Naive thymus-derived CD8-positive, alpha-beta T cell (primary cell): ENCODE measurements around the gene METTL26. TPM values are rescaled to one million over a fixed set of nuclear protein-coding genes. Genes with fewer than 3 reads are reported as not detected.

Experiments used
- ATAC-seq, 2 donors: fragments of 150-1000 bp; cut with Tn5 transposase in 1 of 2; sonication (Bioruptor Pico), chemical (Tn5 transposase) in 1 of 2; 1 replicate in 1 of 2; 2 replicates in 1 of 2; pipeline ENCODE4 v1.10.0; 2021; ENCODE audit warnings: mild to moderate bottlenecking in 2 of 2, moderate library complexity in 2 of 2
- POLR2A ChIA-PET: fragments of 350-600 bp; sonication (Branson Sonifier 250); formaldehyde crosslinking; loops from one replicate; lab custom pipeline; 2021; ENCODE audit warnings: antibody characterized with exemption; lab: Charles Lee
- DNase-seq, 10 donors: peaks; one replicate each; pipeline versions ENCODE4 v3.0.0 to v3.0.0-alpha.2; 2020 to 2022
- H3K27ac Mint-ChIP-seq, 10 donors: one replicate each; pipeline ENCODE4 v1.8.0; 2020 to 2022; ENCODE audit warnings: mild to moderate bottlenecking in 10 of 10, mixed read lengths in 10 of 10, moderate library complexity in 4 of 10, inconsistent platforms in 1 of 10
- H3K27me3 Mint-ChIP-seq, 5 donors: one replicate each; pipeline ENCODE4 v1.8.0; 2021 to 2022; ENCODE audit warnings: mixed read lengths in 5 of 5
- H3K36me3 Mint-ChIP-seq, 3 donors: one replicate each; pipeline ENCODE4 v1.8.0; 2020 to 2022; ENCODE audit warnings: mixed read lengths in 3 of 3, mild to moderate bottlenecking in 2 of 3, inconsistent platforms in 1 of 3
- H3K4me1 Mint-ChIP-seq, 4 donors: one replicate each; pipeline ENCODE4 v1.8.0; 2021 to 2022; ENCODE audit warnings: mixed read lengths in 4 of 4
- H3K4me3 Mint-ChIP-seq, 10 donors: one replicate each; pipeline ENCODE4 v1.8.0; 2020 to 2022; ENCODE audit warnings: mild to moderate bottlenecking in 10 of 10, mixed read lengths in 10 of 10, moderate library complexity in 6 of 10, inconsistent platforms in 1 of 10
- H3K9me3 Mint-ChIP-seq, 9 donors: one replicate each; pipeline ENCODE4 v1.8.0; 2020 to 2022; ENCODE audit warnings: mixed read lengths in 9 of 9, mild to moderate bottlenecking in 3 of 9, inconsistent platforms in 1 of 9, moderate library complexity in 1 of 9
- polyA plus RNA-seq, 3 donors: library from polyadenylated mRNA; unstranded; fragments of 300-500 nt; fragmentation: Illumina TruSeq; gene quantifications; one replicate each; pipeline ENCODE4 v1.2.3, GENCODE V29; 2021
- total RNA-seq, 8 experiments: library from RNA in 2 of 8; stranded (reverse) in 2 of 8; gene quantifications; one replicate each; pipeline ENCODE4 v1.2.3 and lab custom pipeline; 2021 to 2026

METTL26 gene
- total and polyA plus RNA-seq, 5 experiments from 2014 or later: 69.2 to 98.4 (median 88.4) TPM

- H3K27me3 Mint-ChIP-seq: peaks cover 0 to 2% (median 0%) of the 10 kb centered on the region in 5 donors
- DNase-seq (peak; percentile 74 to 97 (median 86)), ATAC-seq (peak; percentile 50 to 56)
- H3K4me1 Mint-ChIP-seq: peaks cover 7 to 44% (median 33%) of the 10 kb centered on the region in 4 donors
- peak within 1 kb of the TSS in 9 of 10 donors; percentile 61 to 94 (median 82) for H3K27ac Mint-ChIP-seq
- peaks cover 0 to 12% (median 3%) of the 10 kb centered on the region in 3 donors for H3K36me3 Mint-ChIP-seq
- POLR2A ChIA-PET: interaction anchor here (0.5 to 8.3 kb wide), 11 partner anchors 10 to 1292 kb away, joined by 3 to 95 read pairs (median 6); partner anchors contain the start of genes ANTKMT, CCDC78, DECR2 and HAGHL
- H3K4me3 Mint-ChIP-seq: peak within 1 kb of the TSS; percentile 75 to 90 (median 84)
- H3K9me3 Mint-ChIP-seq: no peaks in the 10 kb centered on the region
Measured at GRCh38 chr16:679814-680624, 43.9 kb upstream of the METTL26 start, which contains the start of gene STUB1. Gene STUB1 (plus strand): TSS chr16:680410. CDS start chr16:680526, 116 bp downstream.

- H3K9me3 Mint-ChIP-seq: no peaks in the 10 kb centered on the region
- peaks cover 0 to 2% (median 0%) of the 10 kb centered on the region in 5 donors for H3K27me3 Mint-ChIP-seq
- H3K4me3 Mint-ChIP-seq: peak overlapping the region; percentile 66 to 90 (median 84)
- peaks cover 0 to 14% (median 3%) of the 10 kb centered on the region in 3 donors for H3K36me3 Mint-ChIP-seq
- peak in 9 of 10 donors; percentile 33 to 76 (median 55) for DNase-seq
- POLR2A ChIA-PET: interaction anchor here (0.6 to 8.3 kb wide), 7 partner anchors 9 to 47 kb away, joined by 3 to 95 read pairs (median 6); partner anchors contain the start of genes CCDC78, RHOT2 and WDR24
- peaks cover 7 to 46% (median 33%) of the 10 kb centered on the region in 4 donors for H3K4me1 Mint-ChIP-seq
- peak; percentile 23 to 27 for ATAC-seq
- H3K27ac Mint-ChIP-seq: peak overlapping the region in 9 of 10 donors; percentile 37 to 94 (median 83)
Measured at GRCh38 chr16:678858-679813, 43.0 kb upstream of the METTL26 start.

DNA sequence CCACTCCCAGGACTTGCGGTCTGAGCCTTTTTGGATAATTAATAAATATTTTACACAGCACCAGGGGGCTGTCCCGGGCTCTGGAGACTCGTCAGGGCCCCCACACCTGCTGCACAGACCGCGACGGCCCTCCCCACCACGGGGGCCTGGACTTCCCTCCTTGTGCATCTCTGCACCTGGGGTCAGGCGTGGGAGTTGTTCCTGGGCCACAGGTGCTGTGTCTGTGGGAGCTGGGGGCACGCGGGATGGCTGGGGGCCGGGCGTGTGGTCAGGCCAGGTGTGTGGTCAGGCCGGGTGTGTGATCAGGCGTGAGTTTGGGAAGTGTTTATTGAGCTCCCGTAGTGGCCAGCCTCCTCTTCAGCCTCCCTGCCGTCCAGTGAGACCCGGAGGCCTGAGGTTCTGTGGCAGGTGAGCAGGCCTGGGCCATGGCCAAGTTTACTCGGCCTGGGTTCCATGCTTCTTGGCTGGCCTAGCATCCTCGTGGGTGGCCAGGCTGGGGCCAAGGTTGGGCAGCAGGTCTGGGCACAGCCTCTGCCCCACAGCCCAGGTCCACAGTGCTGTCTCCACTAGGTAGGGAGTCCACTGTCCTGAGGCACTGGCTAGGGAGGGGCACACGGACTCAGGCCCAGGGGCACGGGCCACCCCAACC lies 42.2 kb upstream of the METTL26 start:
- no peak for ATAC-seq
- no peaks in the 10 kb centered on the region for H3K9me3 Mint-ChIP-seq
- H3K36me3 Mint-ChIP-seq: peaks cover 0 to 16% (median 3%) of the 10 kb centered on the region in 3 donors
- POLR2A ChIA-PET: interaction anchor here (0.6 to 8.3 kb wide), 7 partner anchors 10 to 42 kb away, joined by 3 to 95 read pairs (median 5); partner anchors contain the start of genes RHOT2 and WDR24
- peak overlapping the region in 6 of 10 donors; percentile 4 to 86 (median 76) for H3K4me3 Mint-ChIP-seq
- H3K27me3 Mint-ChIP-seq: peaks cover 0 to 2% (median 0%) of the 10 kb centered on the region in 5 donors
- H3K27ac Mint-ChIP-seq: peak overlapping the region in 1 of 10 donors; percentile 94
- peaks cover 8 to 42% (median 30%) of the 10 kb centered on the region in 4 donors for H3K4me1 Mint-ChIP-seq
- DNase-seq: no peak

GRCh38 chr16:677316-678190 lies 41.4 kb upstream of the METTL26 start:
- Mint-ChIP-seq H3K4me3 (peak overlapping the region in 1 of 10 donors; percentile 11), H3K27ac (no peak overlapping the region), H3K9me3 (no peaks in the 10 kb centered on the region), H3K36me3 (peaks cover 0 to 21% (median 2%) of the 10 kb centered on the region in 3 donors), H3K27me3 (peaks cover 0 to 2% (median 0%) of the 10 kb centered on the region in 5 donors), H3K4me1 (peaks cover 7 to 39% (median 26%) of the 10 kb centered on the region in 4 donors)
- DNase-seq (no peak), ATAC-seq (no peak)
- POLR2A ChIA-PET: interaction anchor here (0.6 to 8.3 kb wide), 6 partner anchors 10 to 443 kb away, joined by 3 to 95 read pairs (median 20); partner anchors contain the start of genes FAM234A, RHOT2 and WDR24

GRCh38 chr16:676913-677312 lies 40.8 kb upstream of the METTL26 start:
- ATAC-seq (no peak), DNase-seq (peak in 2 of 10 donors; percentile 19 to 25)
- Mint-ChIP-seq H3K4me3 (peak overlapping the region in 3 of 10 donors; percentile 11 to 43 (median 33)), H3K27ac (peak overlapping the region in 1 of 10 donors; percentile 8), H3K36me3 (peaks cover 0 to 18% (median 0%) of the 10 kb centered on the region in 3 donors), H3K4me1 (peaks cover 4 to 33% (median 21%) of the 10 kb centered on the region in 4 donors), H3K9me3 (no peaks in the 10 kb centered on the region), H3K27me3 (peaks cover 0 to 2% (median 0%) of the 10 kb centered on the region in 5 donors)
- POLR2A ChIA-PET: interaction anchor here (1.1 to 8.3 kb wide), 4 partner anchors 9 to 442 kb away, joined by 3 to 95 read pairs (median 8); partner anchors contain the start of genes FAM234A, RHOT2 and WDR24

- H3K27ac Mint-ChIP-seq: peak overlapping the region in 1 of 10 donors; percentile 8
- H3K36me3 Mint-ChIP-seq: peaks cover 0 to 20% (median 0%) of the 10 kb centered on the region in 3 donors
- peaks cover 0 to 2% (median 0%) of the 10 kb centered on the region in 5 donors for H3K27me3 Mint-ChIP-seq
- peaks cover 4 to 29% (median 17%) of the 10 kb centered on the region in 4 donors for H3K4me1 Mint-ChIP-seq
- ATAC-seq (no peak), DNase-seq (no peak)
- H3K9me3 Mint-ChIP-seq: no peaks in the 10 kb centered on the region
- POLR2A ChIA-PET: interaction anchor here (1.1 to 8.3 kb wide), 4 partner anchors 9 to 442 kb away, joined by 3 to 95 read pairs (median 8); partner anchors contain the start of genes FAM234A, RHOT2 and WDR24
- peak overlapping the region in 4 of 10 donors; percentile 11 to 50 (median 38) for H3K4me3 Mint-ChIP-seq
Measured at GRCh38 chr16:676565-676902, 40.4 kb upstream of the METTL26 start.

DNA sequence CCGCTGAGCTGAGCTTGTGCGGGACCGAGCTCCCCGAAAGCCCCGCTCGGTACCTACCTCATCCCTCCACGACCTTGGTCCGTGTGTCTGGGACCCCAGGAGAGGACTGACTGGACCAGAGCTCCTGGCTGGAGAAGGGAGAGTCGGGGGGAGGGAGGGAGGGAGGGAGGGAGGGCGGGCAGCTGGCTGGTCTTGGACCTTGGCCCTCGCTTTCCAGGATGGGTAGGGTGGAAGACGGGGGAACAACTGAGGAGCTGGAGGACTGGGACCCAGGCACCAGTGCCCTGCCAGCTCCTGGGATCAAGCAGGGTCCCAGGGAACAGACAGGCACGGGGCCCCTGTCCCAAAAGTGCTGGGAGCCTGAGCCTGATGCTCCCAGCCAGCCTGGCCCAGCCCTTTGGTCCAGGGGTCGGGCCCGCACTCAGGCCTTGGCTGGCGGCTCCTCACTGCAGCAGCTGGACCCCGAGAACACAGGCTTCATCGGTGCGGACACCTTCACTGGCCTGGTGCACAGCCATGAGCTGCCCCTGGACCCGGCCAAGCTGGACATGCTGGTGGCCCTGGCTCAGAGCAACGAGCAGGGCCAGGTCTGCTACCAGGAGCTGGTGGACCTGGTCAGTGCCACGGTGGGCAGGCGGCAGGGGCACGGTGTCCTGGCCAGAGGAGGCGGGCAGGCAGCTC lies 39.9 kb upstream of the METTL26 start:
- no peaks in the 10 kb centered on the region for H3K9me3 Mint-ChIP-seq
- peaks cover 0 to 16% (median 0%) of the 10 kb centered on the region in 3 donors for H3K36me3 Mint-ChIP-seq
- H3K27me3 Mint-ChIP-seq: peaks cover 0 to 2% (median 0%) of the 10 kb centered on the region in 5 donors
- no peak overlapping the region for H3K27ac Mint-ChIP-seq
- POLR2A ChIA-PET: interaction anchor here (0.8 to 2.7 kb wide), 8 partner anchors 10 to 441 kb away, joined by 3 to 14 read pairs (median 3); partner anchors contain the start of genes FAM234A and WDR24
- peak overlapping the region in 2 of 10 donors; percentile 50 to 55 for H3K4me3 Mint-ChIP-seq
- no peak for DNase-seq
- no peak for ATAC-seq
- peaks cover 4 to 24% (median 12%) of the 10 kb centered on the region in 4 donors for H3K4me1 Mint-ChIP-seq

GRCh38 chr16:674968-675883 lies 39.1 kb upstream of the METTL26 start, which contains the start of gene RHBDL1:
Gene RHBDL1 (plus strand): TSS chr16:675671. CDS start chr16:675791, 120 bp downstream.
- DNase-seq: no peak
- peaks cover 0 to 2% (median 0%) of the 10 kb centered on the region in 5 donors for H3K27me3 Mint-ChIP-seq
- H3K9me3 Mint-ChIP-seq: no peaks in the 10 kb centered on the region
- no peak for ATAC-seq
- peaks cover 4 to 22% (median 10%) of the 10 kb centered on the region in 4 donors for H3K4me1 Mint-ChIP-seq
- H3K27ac Mint-ChIP-seq: no peak within 1 kb of the TSS
- POLR2A ChIA-PET: interaction anchor here (0.8 to 2.7 kb wide), 8 partner anchors 9 to 87 kb away, joined by 3 to 14 read pairs (median 3); partner anchors contain the start of genes JMJD8 and WDR24
- H3K36me3 Mint-ChIP-seq: peaks cover 0 to 16% (median 0%) of the 10 kb centered on the region in 3 donors
- H3K4me3 Mint-ChIP-seq: peak within 1 kb of the TSS in 8 of 10 donors; percentile 42 to 66 (median 49)
